SK-N-MC (cell line): Measurements from ENCODE around the gene ABCA10.

Source experiments
- EZH2 ChIP-seq: fragments of 200-600 bp; sonication (generic); IDR thresholded peaks from one replicate; pipeline ENCODE4 v1.6.1; 2017; ENCODE audit warnings: antibody characterized with exemption
- FOXP2 ChIP-seq: optimal IDR thresholded peaks from 2 replicates; pipeline ENCODE3; 2011; ENCODE audit warnings: mild to moderate bottlenecking, moderate library complexity; ENCODE audit not compliant: insufficient read depth; ENCODE audit errors: extremely low read length, control extremely low read depth
- POLR2AphosphoS5 ChIP-seq: IDR thresholded peaks from 2 replicates; pipeline ENCODE4 v1.6.1; 2012; ENCODE audit warnings: mild to moderate bottlenecking, low read depth, low read length, borderline replicate concordance

DNA sequence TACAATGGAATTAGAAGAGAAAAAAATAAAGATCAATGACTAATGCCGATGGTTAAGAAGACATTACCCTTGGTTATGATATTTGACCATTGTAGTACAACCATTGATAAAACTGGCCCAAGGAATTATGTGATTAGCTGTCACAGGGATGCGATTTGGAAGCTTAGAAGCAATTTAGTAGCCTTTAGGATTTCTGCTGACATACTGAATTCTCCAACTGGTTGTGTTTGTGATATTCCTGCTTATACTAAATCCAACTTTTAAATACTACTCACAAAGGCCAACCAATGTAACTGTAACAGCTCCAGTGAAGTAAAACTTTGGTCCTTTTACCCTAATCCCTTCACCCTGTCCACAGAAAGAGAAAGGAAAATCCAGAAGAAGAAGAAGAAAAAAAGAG lies 55.5 kb downstream of the ABCA10 start:
- TF ChIP-seq POLR2AphosphoS5 (no peak), EZH2 (no peak), FOXP2 (no peak)
